ENCODE data around the gene DYNC1LI1. TPM values are rescaled to one million over a fixed set of nuclear protein-coding genes. Genes with fewer than 3 reads are reported as not detected.
"Not testable (repeated sequence)": the region's sequence is repeated elsewhere in the genome, so short reads cannot be mapped to it uniquely, and the experiment has no call there.

Gene DYNC1LI1
- total RNA-seq, 1 experiment from 2014 or later = 27.5 TPM

- no peak for DNase-seq (ENCODE audit: low spot score)
Measured at GRCh38 chr3:32531010-32531647, 39.5 kb downstream of the DYNC1LI1 start.

GRCh38 chr3:32525720-32526119 is 44.9 kb downstream of the DYNC1LI1 start:
- no peak for DNase-seq (ENCODE audit: low spot score)

- no peak for DNase-seq (ENCODE audit: low spot score)
Measured at GRCh38 chr3:32522682-32523081, 48.0 kb downstream of the DYNC1LI1 start.

- not testable (repeated sequence) for DNase-seq (ENCODE audit: low spot score)
Measured at GRCh38 chr3:32518921-32519320, 51.7 kb downstream of the DYNC1LI1 start.

GRCh38 chr3:32516751-32517150 is 53.9 kb downstream of the DYNC1LI1 start:
- DNase-seq (ENCODE audit: low spot score) = not testable (repeated sequence)

- DNase-seq (ENCODE audit: low spot score) = no peak
Measured at GRCh38 chr3:32511005-32511404, 59.7 kb downstream of the DYNC1LI1 start.

GRCh38 chr3:32510075-32510724 is 60.5 kb downstream of the DYNC1LI1 start:
- peak; percentile 31 for DNase-seq (ENCODE audit: low spot score)

- no peak for DNase-seq (ENCODE audit: low spot score)
Measured at GRCh38 chr3:32508711-32509110, 61.9 kb downstream of the DYNC1LI1 start.

- DNase-seq (ENCODE audit: low spot score) = no peak
Measured at GRCh38 chr3:32506466-32506865, 64.2 kb downstream of the DYNC1LI1 start.

GRCh38 chr3:32502946-32503286 is 67.7 kb downstream of the DYNC1LI1 start:
- no peak for DNase-seq (ENCODE audit: low spot score)

- DNase-seq (ENCODE audit: low spot score) = peak; percentile 54
Measured at GRCh38 chr3:32502118-32502945, 68.3 kb downstream of the DYNC1LI1 start, which contains the start of gene CMTM6. Gene CMTM6, minus strand, starts transcription at chr3:32502852. Its CDS starts 107 bp downstream, at chr3:32502745.

GRCh38 chr3:32501783-32502117 is 68.9 kb downstream of the DYNC1LI1 start:
- DNase-seq (ENCODE audit: low spot score) = no peak

GRCh38 chr3:32500880-32501782 is 69.5 kb downstream of the DYNC1LI1 start:
- DNase-seq (ENCODE audit: low spot score) = no peak

- no peak for DNase-seq (ENCODE audit: low spot score)
Measured at GRCh38 chr3:32500231-32500630, 70.4 kb downstream of the DYNC1LI1 start.

GRCh38 chr3:32499585-32499984 is 71.1 kb downstream of the DYNC1LI1 start:
- no peak for DNase-seq (ENCODE audit: low spot score)

- DNase-seq (ENCODE audit: low spot score) = no peak
Measured at GRCh38 chr3:32498992-32499391, 71.7 kb downstream of the DYNC1LI1 start.

GRCh38 chr3:32498252-32498651 is 72.4 kb downstream of the DYNC1LI1 start:
- DNase-seq (ENCODE audit: low spot score) = no peak

GRCh38 chr3:32495609-32496008 is 75.0 kb downstream of the DYNC1LI1 start:
- DNase-seq (ENCODE audit: low spot score) = no peak

- DNase-seq (ENCODE audit: low spot score) = no peak
Measured at GRCh38 chr3:32495085-32495484, 75.6 kb downstream of the DYNC1LI1 start.

GRCh38 chr3:32493437-32494414 is 76.9 kb downstream of the DYNC1LI1 start:
- DNase-seq (ENCODE audit: low spot score) = no peak
